GM12878 (cell line): ENCODE data around the gene TCHP. TPM values are rescaled to one million over a fixed set of nuclear protein-coding genes. Genes with fewer than 3 reads are reported as not detected.

Source experiments
- ATAC-seq: fragments of 200-7000 bp; cut with Tn5 transposase; 3 replicates; pipeline ENCODE4 v1.9.1; 2020; ENCODE audit warnings: mild to moderate bottlenecking, moderate library complexity
- BruUV-seq: library from RNA; stranded (reverse); fragments of 400-500 nt; replicated peaks from 2 replicates; lab custom pipeline; 2021; lab: Mats Ljungman, UMichigan
- CTCF ChIA-PET: fragments of 300-600 bp; sonication (Branson Sonifier 250); formaldehyde crosslinking; extraction: SDS; loops from one replicate; lab custom pipeline; 2021; ENCODE audit warnings: inconsistent platforms; lab: Yijun Ruan, JAX
- POLR2A ChIA-PET: fragments of 350-600 bp; formaldehyde crosslinking; extraction: SDS; loops from one replicate; lab custom pipeline; 2021; ENCODE audit warnings: inconsistent platforms; lab: Charles Lee
- RAD21 ChIA-PET: fragments of 300-600 bp; sonication (Branson Sonifier 250); formaldehyde crosslinking; loops from one replicate; lab custom pipeline; 2023; ENCODE audit warnings: antibody characterized with exemption; ENCODE audit not compliant: unreplicated experiment; lab: Charles Lee
- SMC1A ChIA-PET: fragments of 300-600 bp; sonication (Branson Sonifier 250); formaldehyde crosslinking; loops from one replicate; lab custom pipeline; 2023; ENCODE audit not compliant: unreplicated experiment, uncharacterized antibody; lab: Charles Lee
- DNase-seq: peaks from one replicate; pipeline ENCODE4 v3.0.0-alpha.2; 2011; ENCODE audit warnings: low read depth, low spot score
- FAIRE-seq: peaks from 3 replicates; lab custom pipeline; 2011; peaks lifted over from hg19 to GRCh38; lab: Jason Lieb, UNC
- H2AFZ ChIP-seq: 2 replicates; pipeline ENCODE4 v1.6.0; 2011; ENCODE audit warnings: low read depth, low read length, control low read depth; ENCODE audit not compliant: control insufficient read depth
- H3K27ac ChIP-seq: 2 replicates; pipeline ENCODE4 v1.5.1; 2011; ENCODE audit warnings: control low read depth; ENCODE audit not compliant: control insufficient read depth, insufficient read depth
- H3K27me3 ChIP-seq, 2 experiments: replicated peaks in 1 of 2; 2 replicates each; pipeline versions ENCODE4 v1.6.0 to v1.6.1; 2011; ENCODE audit warnings: low read length in 1 of 2; ENCODE audit not compliant: control insufficient read depth in 2 of 2, insufficient read depth in 2 of 2
- H3K36me3 ChIP-seq, 2 experiments: 2 replicates each; pipeline ENCODE4 v1.5.1; 2011; ENCODE audit warnings: low read length in 1 of 2; ENCODE audit not compliant: control insufficient read depth in 2 of 2, insufficient read depth in 2 of 2
- H3K4me1 ChIP-seq: 2 replicates; pipeline ENCODE4 v1.6.1; 2011; ENCODE audit warnings: mild to moderate bottlenecking, low read length, moderate library complexity, mixed read lengths; ENCODE audit not compliant: control insufficient read depth, insufficient read depth
- H3K4me2 ChIP-seq: 2 replicates; pipeline ENCODE4 v1.6.0; 2011; ENCODE audit warnings: control low read depth; ENCODE audit not compliant: control insufficient read depth, insufficient read depth
- H3K4me3 ChIP-seq: fragments of 200-600 bp; sonication (generic); 2 replicates; pipeline ENCODE4 v1.5.1; 2016
- H3K79me2 ChIP-seq: 2 replicates; pipeline ENCODE4 v1.6.0; 2011; ENCODE audit warnings: low read length; ENCODE audit not compliant: control insufficient read depth, insufficient read depth
- H3K9ac ChIP-seq: 2 replicates; pipeline ENCODE4 v1.8.0; 2011; ENCODE audit warnings: low read length, control low read depth, mixed read lengths; ENCODE audit not compliant: control insufficient read depth, insufficient read depth
- H3K9me3 ChIP-seq: replicated peaks from 3 replicates; pipeline ENCODE4 v1.5.1; 2011; ENCODE audit warnings: mild to moderate bottlenecking, low read length; ENCODE audit not compliant: control insufficient read depth, insufficient read depth
- H4K20me1 ChIP-seq: 2 replicates; pipeline ENCODE4 v1.6.0; 2011; ENCODE audit not compliant: control insufficient read depth, insufficient read depth
- ATF7 ChIP-seq: fragments of 450-650 bp; IDR thresholded peaks from 2 replicates; pipeline ENCODE4 v1.6.1; 2016; ENCODE audit warnings: low read depth, mild to moderate bottlenecking
- FOXK2 ChIP-seq: fragments of 450-650 bp; IDR thresholded peaks from 2 replicates; pipeline ENCODE4 v1.6.1; 2017; ENCODE audit warnings: mild to moderate bottlenecking, moderate library complexity
- HDAC2 ChIP-seq: fragments of 200-600 bp; sonication (generic); IDR thresholded peaks from 2 replicates; pipeline ENCODE4 v1.6.1; 2017
- HDAC6 ChIP-seq: fragments of 200-600 bp; sonication (generic); IDR thresholded peaks from one replicate; pipeline ENCODE4 v1.8.0; 2017; ENCODE audit warnings: antibody characterized with exemption; ENCODE audit not compliant: unreplicated experiment
- IRF3 ChIP-seq: fragments of 450-650 bp; IDR thresholded peaks from 2 replicates; pipeline ENCODE4 v1.6.1; 2014; ENCODE audit warnings: mild to moderate bottlenecking
- PAX5 ChIP-seq: IDR thresholded peaks from 2 replicates; pipeline ENCODE4 v1.6.1; 2011; ENCODE audit warnings: low read depth, low read length, borderline replicate concordance
- PKNOX1 ChIP-seq: fragments of 450-650 bp; IDR thresholded peaks from 2 replicates; pipeline ENCODE4 v1.6.1; 2016; ENCODE audit warnings: mild to moderate bottlenecking
- POLR2A ChIP-seq: IDR thresholded peaks from 2 replicates; pipeline ENCODE4 v1.6.1; 2011; ENCODE audit warnings: low read depth, mild to moderate bottlenecking, low read length
- TAF1 ChIP-seq: IDR thresholded peaks from 2 replicates; pipeline ENCODE4 v1.6.1; 2011; ENCODE audit warnings: mild to moderate bottlenecking, low read depth, low read length, borderline replicate concordance
- YBX1 ChIP-seq: fragments of 450-650 bp; IDR thresholded peaks from 2 replicates; pipeline ENCODE4 v1.6.1; 2016; ENCODE audit warnings: antibody characterized with exemption
- WGBS: methylation state at CpG from one replicate; pipeline ENCODE4 v1.1.6; 2016; ENCODE audit warnings: low lambda C conversion rate; ENCODE audit not compliant: insufficient replicate concordance, insufficient coverage; ENCODE audit errors: missing lambda C conversion rate; 5-methylcytosine and 5-hydroxymethylcytosine counted together
- in situ Hi-C: fragments of 300-500 bp; cut with MboI; formaldehyde crosslinking; loops from 9 replicates; pipeline ENCODE4 v1.14.3; 2018; ENCODE audit warnings: mixed read lengths
- intact Hi-C: fragments of 100-400 bp; cut with micrococcal nuclease; formaldehyde crosslinking; loops from one replicate; pipeline ENCODE4 v1.14.2; 2022; ENCODE audit not compliant: unreplicated experiment
- polyA plus RNA-seq, 11 experiments: library from polyadenylated mRNA; depleted of rRNA in 4 of 11; unstranded in 6 of 11; stranded (reverse) in 5 of 11; fragments of >200 nt; fragmentation: Nextera tagmentation in 4 of 11; fragmentation: Illumina TruSeq in 1 of 11; extraction: Ambion mirVana in 4 of 11; extraction: Trizol in 1 of 11; gene quantifications; 1 replicate in 1 of 11; 2 replicates in 10 of 11; pipeline versions ENCODE4 v1.2.1 to v1.2.3, GENCODE V29; 2011 to 2016; ENCODE audit warnings: inconsistent platforms in 2 of 11, missing spikeins in 2 of 11, low read depth in 1 of 11
- total RNA-seq, 4 experiments: library from RNA; depleted of rRNA in 3 of 4; stranded (reverse); fragments of >200 nt in 3 of 4; fragmentation: Illumina TruSeq in 1 of 4; extraction: Trizol in 1 of 4; gene quantifications; 2 replicates each; pipeline versions ENCODE4 v1.2.1 to v1.2.3, GENCODE V29; 2013 to 2021
- TF ChIP-seq, protein P1 (sequence below), 3 experiments: IDR thresholded peaks in 2 of 3; conservative IDR thresholded peaks in 1 of 3; 2 replicates each; pipeline ENCODE4 v1.5.1; 2011; ENCODE audit warnings: low read depth in 3 of 3, low read length in 3 of 3, mild to moderate bottlenecking in 3 of 3, control low read depth in 2 of 3, moderate library complexity in 2 of 3, inconsistent platforms in 1 of 3, mixed read lengths in 1 of 3; ENCODE audit not compliant: control insufficient read depth in 2 of 3, insufficient read depth in 1 of 3; ENCODE audit errors: extremely low read depth in 1 of 3

The TCHP gene
- total and polyA plus RNA-seq, 10 of the 15 experiments (the other 5 are each of a cell fraction or from before 2014, with no cell fraction given) = 4.8 to 18.6 (median 15.0) TPM

DNA sequence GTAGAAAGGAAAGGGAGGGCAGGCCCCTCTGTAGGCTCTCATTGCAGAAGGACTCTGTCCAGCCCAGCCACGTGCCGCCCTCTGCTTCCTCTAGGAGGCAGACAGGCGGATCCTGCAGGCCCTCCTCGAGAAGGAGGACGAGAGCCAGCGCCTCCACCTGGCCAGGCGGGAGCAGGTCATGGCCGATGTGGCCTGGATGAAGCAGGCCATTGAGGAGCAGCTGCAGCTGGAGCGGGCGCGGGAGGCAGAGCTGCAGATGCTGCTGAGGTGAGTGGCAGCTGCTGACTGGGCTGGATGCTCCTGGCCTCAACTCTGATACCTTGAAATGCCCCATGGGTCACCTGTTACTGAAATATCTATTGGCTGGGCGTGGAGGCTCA is 10.9 kb downstream of the TCHP start:
- intact Hi-C loops (no loop called here), in situ Hi-C loops (no loop called here)
- Histone ChIP-seq H3K9ac (no peak overlapping the region), H3K9me3 (no peaks in the 10 kb centered on the region), H3K4me3 (no peak overlapping the region), H3K79me2 (no peaks in the 10 kb centered on the region), H3K27ac (no peak overlapping the region), H3K4me2 (no peak overlapping the region), H2AFZ (no peak overlapping the region), H3K36me3 (peaks cover 22 to 32% of the 10 kb centered on the region in 2 experiments), H3K4me1 (no peaks in the 10 kb centered on the region), H3K27me3 (no peaks in the 10 kb centered on the region), H4K20me1 (no peaks in the 10 kb centered on the region)
- POLR2A ChIA-PET = no interaction called here
- 95% methylated on average over 12 of the region's 12 CpGs for WGBS
- DNase-seq (no peak), ATAC-seq (peak; percentile 54), FAIRE-seq (no peak)
- SMC1A ChIA-PET = interaction anchor here (0.8 to 0.9 kb wide), 2 partner anchors 20 to 33 kb away, joined by 3 to 4 read pairs; no protein-coding TSS in a partner anchor
- BruUV-seq = no TSS peak
- RAD21 ChIA-PET = no interaction called here
- TF ChIP-seq HDAC6 (no peak), FOXK2 (no peak), HDAC2 (no peak), IRF3 (no peak), TAF1 (no peak), POLR2A (0 out of 2 replicates have a peak, but pooled peaks have one; percentile 23), ATF7 (no peak), PKNOX1 (no peak), PAX5 (no peak), YBX1 (no peak)
- TF ChIP-seq, protein P1, sequence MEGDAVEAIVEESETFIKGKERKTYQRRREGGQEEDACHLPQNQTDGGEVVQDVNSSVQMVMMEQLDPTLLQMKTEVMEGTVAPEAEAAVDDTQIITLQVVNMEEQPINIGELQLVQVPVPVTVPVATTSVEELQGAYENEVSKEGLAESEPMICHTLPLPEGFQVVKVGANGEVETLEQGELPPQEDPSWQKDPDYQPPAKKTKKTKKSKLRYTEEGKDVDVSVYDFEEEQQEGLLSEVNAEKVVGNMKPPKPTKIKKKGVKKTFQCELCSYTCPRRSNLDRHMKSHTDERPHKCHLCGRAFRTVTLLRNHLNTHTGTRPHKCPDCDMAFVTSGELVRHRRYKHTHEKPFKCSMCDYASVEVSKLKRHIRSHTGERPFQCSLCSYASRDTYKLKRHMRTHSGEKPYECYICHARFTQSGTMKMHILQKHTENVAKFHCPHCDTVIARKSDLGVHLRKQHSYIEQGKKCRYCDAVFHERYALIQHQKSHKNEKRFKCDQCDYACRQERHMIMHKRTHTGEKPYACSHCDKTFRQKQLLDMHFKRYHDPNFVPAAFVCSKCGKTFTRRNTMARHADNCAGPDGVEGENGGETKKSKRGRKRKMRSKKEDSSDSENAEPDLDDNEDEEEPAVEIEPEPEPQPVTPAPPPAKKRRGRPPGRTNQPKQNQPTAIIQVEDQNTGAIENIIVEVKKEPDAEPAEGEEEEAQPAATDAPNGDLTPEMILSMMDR (IDR thresholded peaks at IDR 0.05 in 2 of 3, conservative IDR thresholded peaks at IDR 0.05 in 1 of 3; ENCODE audit: control insufficient read depth in 2 of 3, extremely low read depth in 1 of 3, insufficient read depth in 1 of 3, low read depth in 3 of 3, low read length in 3 of 3) = peak in 1 of 3 experiments; percentile 19; a peak in 1 of 6 replicates
- CTCF ChIA-PET = no interaction called here
